ENCODE results near the gene EXOC4.

GRCh38 chr7:133755901-133756300, 503.0 kb downstream of the EXOC4 start:
- TF ChIP-seq, protein P1, sequence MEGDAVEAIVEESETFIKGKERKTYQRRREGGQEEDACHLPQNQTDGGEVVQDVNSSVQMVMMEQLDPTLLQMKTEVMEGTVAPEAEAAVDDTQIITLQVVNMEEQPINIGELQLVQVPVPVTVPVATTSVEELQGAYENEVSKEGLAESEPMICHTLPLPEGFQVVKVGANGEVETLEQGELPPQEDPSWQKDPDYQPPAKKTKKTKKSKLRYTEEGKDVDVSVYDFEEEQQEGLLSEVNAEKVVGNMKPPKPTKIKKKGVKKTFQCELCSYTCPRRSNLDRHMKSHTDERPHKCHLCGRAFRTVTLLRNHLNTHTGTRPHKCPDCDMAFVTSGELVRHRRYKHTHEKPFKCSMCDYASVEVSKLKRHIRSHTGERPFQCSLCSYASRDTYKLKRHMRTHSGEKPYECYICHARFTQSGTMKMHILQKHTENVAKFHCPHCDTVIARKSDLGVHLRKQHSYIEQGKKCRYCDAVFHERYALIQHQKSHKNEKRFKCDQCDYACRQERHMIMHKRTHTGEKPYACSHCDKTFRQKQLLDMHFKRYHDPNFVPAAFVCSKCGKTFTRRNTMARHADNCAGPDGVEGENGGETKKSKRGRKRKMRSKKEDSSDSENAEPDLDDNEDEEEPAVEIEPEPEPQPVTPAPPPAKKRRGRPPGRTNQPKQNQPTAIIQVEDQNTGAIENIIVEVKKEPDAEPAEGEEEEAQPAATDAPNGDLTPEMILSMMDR (IDR thresholded peaks at IDR 0.05), result no peak
- no peak for TF ChIP-seq POLR2A (IDR thresholded peaks at IDR 0.05)
